Sigmoid colon (tissue), 4 donors: ENCODE results near the gene OR6K2.

Experiments used
- CTCF ChIP-seq, 4 experiments: fragments of 450-650 bp in 3 of 4; fragments of 200-600 bp in 1 of 4; IDR thresholded peaks; one replicate each; pipeline ENCODE4 v1.5.1; 2016 to 2019; ENCODE audit warnings: antibody characterized with exemption in 4 of 4, mild to moderate bottlenecking in 3 of 4, moderate library complexity in 2 of 4
- EP300 ChIP-seq, 4 donors: sonication (generic); formaldehyde crosslinking; IDR thresholded peaks; one replicate each; pipeline ENCODE4 v1.6.1; 2017; ENCODE audit warnings: antibody characterized with exemption in 4 of 4
- POLR2A ChIP-seq, 2 donors: fragments of 450-650 bp; IDR thresholded peaks; one replicate each; pipeline ENCODE4 v1.6.1; 2016; ENCODE audit warnings: antibody characterized with exemption in 2 of 2, mild to moderate bottlenecking in 2 of 2, moderate library complexity in 2 of 2
- POLR2AphosphoS5 ChIP-seq, 4 donors: sonication (generic); formaldehyde crosslinking; IDR thresholded peaks; one replicate each; pipeline ENCODE4 v1.6.1; 2017; ENCODE audit warnings: antibody characterized with exemption in 4 of 4

DNA sequence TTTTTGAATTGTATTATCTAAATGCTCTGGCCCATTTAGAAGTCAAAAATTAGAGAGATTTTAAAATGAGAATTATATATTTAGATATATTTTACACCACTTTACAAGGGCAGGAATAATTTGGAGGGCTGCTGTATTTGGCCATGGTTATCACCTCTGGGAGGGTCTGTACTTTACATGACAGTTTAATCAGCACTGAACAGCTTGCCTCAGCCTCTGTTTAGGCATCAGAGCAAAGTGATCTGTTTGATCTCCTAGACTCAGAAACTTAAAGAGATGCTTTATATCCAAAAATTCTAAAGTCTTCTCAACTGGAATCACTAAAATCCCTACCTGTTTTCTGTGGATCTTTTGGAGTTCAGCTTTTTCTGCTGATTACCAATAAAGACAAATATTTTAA lies 8.5 kb downstream of the OR6K2 start:
- TF ChIP-seq CTCF (IDR thresholded peaks at IDR 0.05) (no peak), POLR2AphosphoS5 (IDR thresholded peaks at IDR 0.05) (no peak), POLR2A (IDR thresholded peaks at IDR 0.05) (no peak), EP300 (IDR thresholded peaks at IDR 0.05) (no peak)
